WTC11 (cell line): ENCODE results near the gene NRG2.

Experiments used
- ATF1 ChIP-seq: sonication (generic); formaldehyde crosslinking; IDR thresholded peaks from 2 replicates; pipeline ENCODE4 v1.8.1; 2023; ENCODE audit warnings: mild to moderate bottlenecking, moderate library complexity, missing genetic modification reagents
- CREB1 ChIP-seq: sonication (generic); formaldehyde crosslinking; IDR thresholded peaks from 2 replicates; pipeline ENCODE4 v1.8.0; 2023; ENCODE audit warnings: mild to moderate bottlenecking, missing genetic modification reagents
- NR2C2 ChIP-seq: sonication (generic); formaldehyde crosslinking; IDR thresholded peaks from 2 replicates; pipeline ENCODE4 v1.8.0; 2022; ENCODE audit warnings: mild to moderate bottlenecking, missing genetic modification reagents
- PRRX2 ChIP-seq: fragments of 250-450 bp; sonication (Bioruptor Pico); IDR thresholded peaks from 2 replicates; pipeline ENCODE4 v1.8.0; 2021; ENCODE audit warnings: mild to moderate bottlenecking
- TCF7 ChIP-seq: sonication (generic); formaldehyde crosslinking; IDR thresholded peaks from 2 replicates; pipeline ENCODE4 v1.8.0; 2022; ENCODE audit warnings: mild to moderate bottlenecking, low read depth, missing genetic modification reagents, moderate library complexity
- TEAD4 ChIP-seq: sonication (generic); formaldehyde crosslinking; IDR thresholded peaks from 2 replicates; pipeline ENCODE4 v1.8.0; 2022; ENCODE audit warnings: mild to moderate bottlenecking, missing genetic modification reagents
- ZNF232 ChIP-seq: sonication (generic); formaldehyde crosslinking; IDR thresholded peaks from 2 replicates; pipeline ENCODE4 v1.8.0; 2022; ENCODE audit warnings: mild to moderate bottlenecking, missing genetic modification reagents
- TF ChIP-seq, protein P1 (sequence below): fragments of 200-600 bp; IDR thresholded peaks from 2 replicates; pipeline ENCODE4 v1.8.0; 2022; ENCODE audit warnings: antibody characterized with exemption
- TF ChIP-seq, protein P2 (sequence below): sonication (generic); formaldehyde crosslinking; IDR thresholded peaks from 2 replicates; pipeline ENCODE4 v1.8.1; 2023; ENCODE audit warnings: mild to moderate bottlenecking, missing genetic modification reagents
- TF ChIP-seq, protein P3 (sequence below): sonication (generic); formaldehyde crosslinking; IDR thresholded peaks from 2 replicates; pipeline ENCODE4 v1.8.0; 2022; ENCODE audit warnings: mild to moderate bottlenecking, missing genetic modification reagents
- TF ChIP-seq, protein P4 (sequence below): sonication (generic); formaldehyde crosslinking; IDR thresholded peaks from 2 replicates; pipeline ENCODE4 v1.8.1; 2023; ENCODE audit warnings: mild to moderate bottlenecking, missing genetic modification reagents, borderline replicate concordance
- TF ChIP-seq, protein P5 (sequence below): sonication (generic); formaldehyde crosslinking; IDR thresholded peaks from 2 replicates; pipeline ENCODE4 v1.8.1; 2022; ENCODE audit warnings: low read depth, missing genetic modification reagents, borderline replicate concordance
- TF ChIP-seq, protein P6 (sequence below): fragments of 250-450 bp; sonication (Bioruptor Pico); IDR thresholded peaks from 2 replicates; pipeline ENCODE4 v1.9.0; 2021; ENCODE audit warnings: mild to moderate bottlenecking

DNA sequence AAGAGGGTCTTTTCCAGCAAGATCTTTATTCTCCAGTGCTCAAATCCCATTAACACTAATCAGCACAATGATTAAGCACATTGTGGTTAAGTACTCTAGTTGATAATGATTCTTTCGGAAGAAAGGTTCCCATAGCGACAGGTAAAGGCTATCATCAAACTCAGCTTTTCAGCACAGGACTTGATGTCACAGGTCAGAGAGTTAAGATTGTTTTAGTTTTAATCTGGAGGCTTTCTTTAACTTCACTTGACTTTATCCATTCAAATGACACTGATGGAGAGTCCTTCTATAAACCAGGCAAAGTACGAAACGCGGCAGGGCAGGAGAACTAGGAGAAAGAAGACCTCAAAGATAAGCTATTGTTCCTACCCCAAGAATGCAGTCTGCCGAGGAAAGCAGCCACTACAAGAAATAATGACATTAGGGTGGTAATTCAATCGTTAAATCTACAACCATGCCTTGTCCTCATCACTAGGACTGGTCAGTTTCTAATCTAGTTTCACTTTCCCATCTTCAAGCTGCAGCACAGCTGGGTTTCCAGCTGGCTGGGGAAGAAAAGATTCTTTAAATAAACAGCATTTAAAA is 4.6 kb downstream of the NRG2 start:
- no peak for TF ChIP-seq TCF7 (CRISPR knock-in tag)
- TF ChIP-seq, protein P1, sequence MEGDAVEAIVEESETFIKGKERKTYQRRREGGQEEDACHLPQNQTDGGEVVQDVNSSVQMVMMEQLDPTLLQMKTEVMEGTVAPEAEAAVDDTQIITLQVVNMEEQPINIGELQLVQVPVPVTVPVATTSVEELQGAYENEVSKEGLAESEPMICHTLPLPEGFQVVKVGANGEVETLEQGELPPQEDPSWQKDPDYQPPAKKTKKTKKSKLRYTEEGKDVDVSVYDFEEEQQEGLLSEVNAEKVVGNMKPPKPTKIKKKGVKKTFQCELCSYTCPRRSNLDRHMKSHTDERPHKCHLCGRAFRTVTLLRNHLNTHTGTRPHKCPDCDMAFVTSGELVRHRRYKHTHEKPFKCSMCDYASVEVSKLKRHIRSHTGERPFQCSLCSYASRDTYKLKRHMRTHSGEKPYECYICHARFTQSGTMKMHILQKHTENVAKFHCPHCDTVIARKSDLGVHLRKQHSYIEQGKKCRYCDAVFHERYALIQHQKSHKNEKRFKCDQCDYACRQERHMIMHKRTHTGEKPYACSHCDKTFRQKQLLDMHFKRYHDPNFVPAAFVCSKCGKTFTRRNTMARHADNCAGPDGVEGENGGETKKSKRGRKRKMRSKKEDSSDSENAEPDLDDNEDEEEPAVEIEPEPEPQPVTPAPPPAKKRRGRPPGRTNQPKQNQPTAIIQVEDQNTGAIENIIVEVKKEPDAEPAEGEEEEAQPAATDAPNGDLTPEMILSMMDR, result no peak
- TF ChIP-seq CREB1 (CRISPR knock-in tag), result no peak
- TF ChIP-seq, protein P2, sequence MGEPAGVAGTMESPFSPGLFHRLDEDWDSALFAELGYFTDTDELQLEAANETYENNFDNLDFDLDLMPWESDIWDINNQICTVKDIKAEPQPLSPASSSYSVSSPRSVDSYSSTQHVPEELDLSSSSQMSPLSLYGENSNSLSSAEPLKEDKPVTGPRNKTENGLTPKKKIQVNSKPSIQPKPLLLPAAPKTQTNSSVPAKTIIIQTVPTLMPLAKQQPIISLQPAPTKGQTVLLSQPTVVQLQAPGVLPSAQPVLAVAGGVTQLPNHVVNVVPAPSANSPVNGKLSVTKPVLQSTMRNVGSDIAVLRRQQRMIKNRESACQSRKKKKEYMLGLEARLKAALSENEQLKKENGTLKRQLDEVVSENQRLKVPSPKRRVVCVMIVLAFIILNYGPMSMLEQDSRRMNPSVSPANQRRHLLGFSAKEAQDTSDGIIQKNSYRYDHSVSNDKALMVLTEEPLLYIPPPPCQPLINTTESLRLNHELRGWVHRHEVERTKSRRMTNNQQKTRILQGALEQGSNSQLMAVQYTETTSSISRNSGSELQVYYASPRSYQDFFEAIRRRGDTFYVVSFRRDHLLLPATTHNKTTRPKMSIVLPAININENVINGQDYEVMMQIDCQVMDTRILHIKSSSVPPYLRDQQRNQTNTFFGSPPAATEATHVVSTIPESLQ (CRISPR knock-in tag), result no peak
- TF ChIP-seq, protein P3, sequence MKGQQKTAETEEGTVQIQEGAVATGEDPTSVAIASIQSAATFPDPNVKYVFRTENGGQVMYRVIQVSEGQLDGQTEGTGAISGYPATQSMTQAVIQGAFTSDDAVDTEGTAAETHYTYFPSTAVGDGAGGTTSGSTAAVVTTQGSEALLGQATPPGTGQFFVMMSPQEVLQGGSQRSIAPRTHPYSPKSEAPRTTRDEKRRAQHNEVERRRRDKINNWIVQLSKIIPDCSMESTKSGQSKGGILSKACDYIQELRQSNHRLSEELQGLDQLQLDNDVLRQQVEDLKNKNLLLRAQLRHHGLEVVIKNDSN, result no peak
- TF ChIP-seq TEAD4 (CRISPR knock-in tag), result no peak
- TF ChIP-seq, protein P4, sequence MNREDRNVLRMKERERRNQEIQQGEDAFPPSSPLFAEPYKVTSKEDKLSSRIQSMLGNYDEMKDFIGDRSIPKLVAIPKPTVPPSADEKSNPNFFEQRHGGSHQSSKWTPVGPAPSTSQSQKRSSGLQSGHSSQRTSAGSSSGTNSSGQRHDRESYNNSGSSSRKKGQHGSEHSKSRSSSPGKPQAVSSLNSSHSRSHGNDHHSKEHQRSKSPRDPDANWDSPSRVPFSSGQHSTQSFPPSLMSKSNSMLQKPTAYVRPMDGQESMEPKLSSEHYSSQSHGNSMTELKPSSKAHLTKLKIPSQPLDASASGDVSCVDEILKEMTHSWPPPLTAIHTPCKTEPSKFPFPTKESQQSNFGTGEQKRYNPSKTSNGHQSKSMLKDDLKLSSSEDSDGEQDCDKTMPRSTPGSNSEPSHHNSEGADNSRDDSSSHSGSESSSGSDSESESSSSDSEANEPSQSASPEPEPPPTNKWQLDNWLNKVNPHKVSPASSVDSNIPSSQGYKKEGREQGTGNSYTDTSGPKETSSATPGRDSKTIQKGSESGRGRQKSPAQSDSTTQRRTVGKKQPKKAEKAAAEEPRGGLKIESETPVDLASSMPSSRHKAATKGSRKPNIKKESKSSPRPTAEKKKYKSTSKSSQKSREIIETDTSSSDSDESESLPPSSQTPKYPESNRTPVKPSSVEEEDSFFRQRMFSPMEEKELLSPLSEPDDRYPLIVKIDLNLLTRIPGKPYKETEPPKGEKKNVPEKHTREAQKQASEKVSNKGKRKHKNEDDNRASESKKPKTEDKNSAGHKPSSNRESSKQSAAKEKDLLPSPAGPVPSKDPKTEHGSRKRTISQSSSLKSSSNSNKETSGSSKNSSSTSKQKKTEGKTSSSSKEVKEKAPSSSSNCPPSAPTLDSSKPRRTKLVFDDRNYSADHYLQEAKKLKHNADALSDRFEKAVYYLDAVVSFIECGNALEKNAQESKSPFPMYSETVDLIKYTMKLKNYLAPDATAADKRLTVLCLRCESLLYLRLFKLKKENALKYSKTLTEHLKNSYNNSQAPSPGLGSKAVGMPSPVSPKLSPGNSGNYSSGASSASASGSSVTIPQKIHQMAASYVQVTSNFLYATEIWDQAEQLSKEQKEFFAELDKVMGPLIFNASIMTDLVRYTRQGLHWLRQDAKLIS (CRISPR knock-in tag), result no peak
- no peak for TF ChIP-seq ATF1 (CRISPR knock-in tag)
- TF ChIP-seq, protein P5, sequence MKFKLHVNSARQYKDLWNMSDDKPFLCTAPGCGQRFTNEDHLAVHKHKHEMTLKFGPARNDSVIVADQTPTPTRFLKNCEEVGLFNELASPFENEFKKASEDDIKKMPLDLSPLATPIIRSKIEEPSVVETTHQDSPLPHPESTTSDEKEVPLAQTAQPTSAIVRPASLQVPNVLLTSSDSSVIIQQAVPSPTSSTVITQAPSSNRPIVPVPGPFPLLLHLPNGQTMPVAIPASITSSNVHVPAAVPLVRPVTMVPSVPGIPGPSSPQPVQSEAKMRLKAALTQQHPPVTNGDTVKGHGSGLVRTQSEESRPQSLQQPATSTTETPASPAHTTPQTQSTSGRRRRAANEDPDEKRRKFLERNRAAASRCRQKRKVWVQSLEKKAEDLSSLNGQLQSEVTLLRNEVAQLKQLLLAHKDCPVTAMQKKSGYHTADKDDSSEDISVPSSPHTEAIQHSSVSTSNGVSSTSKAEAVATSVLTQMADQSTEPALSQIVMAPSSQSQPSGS (CRISPR knock-in tag), result no peak
- TF ChIP-seq, protein P6, sequence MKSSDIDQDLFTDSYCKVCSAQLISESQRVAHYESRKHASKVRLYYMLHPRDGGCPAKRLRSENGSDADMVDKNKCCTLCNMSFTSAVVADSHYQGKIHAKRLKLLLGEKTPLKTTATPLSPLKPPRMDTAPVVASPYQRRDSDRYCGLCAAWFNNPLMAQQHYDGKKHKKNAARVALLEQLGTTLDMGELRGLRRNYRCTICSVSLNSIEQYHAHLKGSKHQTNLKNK (CRISPR knock-in tag), result no peak
- TF ChIP-seq NR2C2 (CRISPR knock-in tag), result no peak
- no peak for TF ChIP-seq ZNF232 (CRISPR knock-in tag)
- no peak for TF ChIP-seq PRRX2 (CRISPR knock-in tag)
